HepG2 (cell line): ENCODE results near the gene FRAS1. TPM values are rescaled to one million over a fixed set of nuclear protein-coding genes. Genes with fewer than 3 reads are reported as not detected.

ENCODE experiments used
- ATAC-seq: fragments of 200-7000 bp; cut with Tn5 transposase; 3 replicates; pipeline ENCODE4 v1.9.1; 2020; ENCODE audit warnings: mild to moderate bottlenecking, moderate library complexity
- BruUV-seq: library from RNA; stranded (reverse); fragments of 400-500 nt; replicated peaks from 2 replicates; lab custom pipeline; 2021; lab: Mats Ljungman, UMichigan
- CTCF ChIA-PET: fragments of 300-600 bp; formaldehyde crosslinking; extraction: SDS; loops from one replicate; lab custom pipeline; 2021; ENCODE audit warnings: low total read pairs, inconsistent platforms, low intra/inter-chr PET ratio; lab: Yijun Ruan, JAX
- POLR2A ChIA-PET: fragments of 350-600 bp; sonication (Branson Sonifier 250); formaldehyde crosslinking; loops from one replicate; lab custom pipeline; 2020; ENCODE audit warnings: antibody characterized with exemption, inconsistent platforms; lab: Yijun Ruan, JAX
- DNase-seq: peaks from one replicate; pipeline ENCODE4 v3.0.0-alpha.2; 2015; ENCODE audit warnings: low spot score
- FAIRE-seq: peaks from 3 replicates; lab custom pipeline; 2011; peaks lifted over from hg19 to GRCh38; lab: Jason Lieb, UNC
- H2AFZ ChIP-seq: one replicate; pipeline ENCODE4 v1.6.1; 2011; ENCODE audit warnings: low read length, inconsistent platforms
- H3K27ac ChIP-seq: fragments of 300-600 bp; 3 replicates; pipeline ENCODE4 v1.8.0; 2011; ENCODE audit warnings: mixed run types, mild to moderate bottlenecking, mixed read lengths, low read length, inconsistent platforms; ENCODE audit not compliant: insufficient read depth; ENCODE audit errors: extremely low read length
- H3K27me3 ChIP-seq, 2 experiments: fragments of 200-600 bp in 1 of 2; 2 replicates in 1 of 2; 3 replicates in 1 of 2; pipeline versions ENCODE4 v1.6.0 to v1.8.0; 2011; ENCODE audit warnings: low read length in 2 of 2, mild to moderate bottlenecking in 2 of 2, moderate library complexity in 2 of 2, inconsistent platforms in 1 of 2; ENCODE audit not compliant: insufficient read depth in 2 of 2, control insufficient read depth in 1 of 2
- H3K36me3 ChIP-seq, 2 experiments: fragments of 200-600 bp in 1 of 2; replicated peaks in 1 of 2; 2 replicates in 1 of 2; 3 replicates in 1 of 2; pipeline versions ENCODE4 v1.5.1 to v1.8.0; 2011; ENCODE audit warnings: low read length in 2 of 2, inconsistent platforms in 1 of 2; ENCODE audit not compliant: insufficient read depth in 2 of 2, control insufficient read depth in 1 of 2
- H3K4me1 ChIP-seq: 2 replicates; pipeline ENCODE4 v1.5.1; 2012; ENCODE audit warnings: low read length, inconsistent platforms; ENCODE audit not compliant: insufficient read depth
- H3K4me2 ChIP-seq: 2 replicates; pipeline ENCODE4 v1.6.0; 2011; ENCODE audit warnings: low read depth, low read length, inconsistent platforms
- H3K4me3 ChIP-seq, 3 experiments: fragments of 200-600 bp in 1 of 3; sonication (generic), shearing (Covaris generic) in 1 of 3; replicated peaks in 1 of 3; 2 replicates each; pipeline ENCODE4 v1.5.1; 2011 to 2016; ENCODE audit warnings: low read length in 3 of 3, inconsistent platforms in 2 of 3, low read depth in 2 of 3, mild to moderate bottlenecking in 2 of 3, control low read depth in 1 of 3, mixed read lengths in 1 of 3; ENCODE audit not compliant: insufficient read depth in 1 of 3
- H3K79me2 ChIP-seq: one replicate; pipeline ENCODE4 v1.6.1; 2011; ENCODE audit warnings: low read length, inconsistent platforms; ENCODE audit not compliant: insufficient read depth
- H3K9ac ChIP-seq: 2 replicates; pipeline ENCODE4 v1.6.0; 2011; ENCODE audit warnings: mild to moderate bottlenecking, low read depth, low read length, inconsistent platforms; ENCODE audit not compliant: insufficient read depth
- H3K9me3 ChIP-seq: 2 replicates; pipeline ENCODE4 v1.5.1; 2012; ENCODE audit warnings: mild to moderate bottlenecking, low read length
- H4K20me1 ChIP-seq: 2 replicates; pipeline ENCODE4 v1.6.0; 2011; ENCODE audit warnings: inconsistent platforms, mild to moderate bottlenecking, low read length, moderate library complexity; ENCODE audit not compliant: insufficient read depth
- CAMTA2 ChIP-seq: sonication (generic); formaldehyde crosslinking; IDR thresholded peaks from 2 replicates; pipeline ENCODE4 v1.4.0; 2020; ENCODE audit warnings: mild to moderate bottlenecking, missing genetic modification reagents, borderline replicate concordance
- GATA4 ChIP-seq: sonication (generic); IDR thresholded peaks from 2 replicates; pipeline ENCODE4 v1.6.1; 2016; ENCODE audit warnings: antibody characterized with exemption, low read depth, borderline replicate concordance
- MIER3 ChIP-seq: IDR thresholded peaks from 2 replicates; pipeline ENCODE4 v1.6.1; 2016; ENCODE audit warnings: missing compliant biosample characterization, borderline replicate concordance
- NCOR1 ChIP-seq: fragments of 200-600 bp; sonication (generic); IDR thresholded peaks from 2 replicates; pipeline ENCODE4 v1.7.0; 2017; ENCODE audit warnings: antibody characterized with exemption, low read length, borderline replicate concordance
- PRMT3 ChIP-seq: sonication (generic); formaldehyde crosslinking; IDR thresholded peaks from 2 replicates; pipeline ENCODE4 v1.8.1; 2022; ENCODE audit warnings: low read depth, mild to moderate bottlenecking, moderate library complexity, missing genetic modification reagents, borderline replicate concordance
- RFX5 ChIP-seq: IDR thresholded peaks from 2 replicates; pipeline ENCODE4 v1.6.1; 2011; ENCODE audit warnings: low read depth, low read length, improper control_type of control experiment
- TMF1 ChIP-seq: sonication (generic); formaldehyde crosslinking; IDR thresholded peaks from 2 replicates; pipeline ENCODE4 v1.8.1; 2022; ENCODE audit warnings: low read depth, missing genetic modification reagents
- ZFYVE20 ChIP-seq: sonication (generic); formaldehyde crosslinking; IDR thresholded peaks from 2 replicates; pipeline ENCODE4 v1.8.0; 2023; ENCODE audit warnings: low read depth, mild to moderate bottlenecking, moderate library complexity, missing genetic modification reagents, borderline replicate concordance
- ZNF329 ChIP-seq: sonication (generic); formaldehyde crosslinking; IDR thresholded peaks from 2 replicates; pipeline ENCODE4 v1.9.0; 2021; ENCODE audit warnings: low read depth, mild to moderate bottlenecking, missing genetic modification reagents
- in situ Hi-C: cut with HindIII; loops from 2 replicates; pipeline ENCODE4 v1.10.0; 2017; ENCODE audit warnings: low pct_unique_long_range_greater_than_20kb; ENCODE audit not compliant: extremely low pct_ligation_motif_present
- intact Hi-C: fragments of 100-400 bp; cut with micrococcal nuclease; formaldehyde crosslinking; loops from one replicate; pipeline ENCODE4 v1.10.0; 2022; ENCODE audit not compliant: unreplicated experiment
- polyA plus RNA-seq, 8 experiments: library from polyadenylated mRNA; depleted of rRNA in 3 of 8; stranded (reverse) in 7 of 8; unstranded in 1 of 8; fragments of >200 nt; fragmentation: Illumina TruSeq in 4 of 8; extraction: Trizol in 4 of 8; gene quantifications; 2 replicates each; pipeline versions ENCODE4 v1.2.1 to v1.2.3, GENCODE V29; 2011 to 2016; ENCODE audit warnings: low read depth in 4 of 8, missing spikeins in 1 of 8, mixed read lengths in 1 of 8; ENCODE audit not compliant: insufficient read depth in 1 of 8
- total RNA-seq, 5 experiments: library from RNA; depleted of rRNA; stranded (reverse); fragments of >200 nt; fragmentation: Illumina TruSeq; extraction: Trizol; gene quantifications; 2 replicates each; pipeline ENCODE4 v1.2.3, GENCODE V29; 2016; ENCODE audit warnings: low read depth in 1 of 5
- TF ChIP-seq, protein P1 (sequence below): sonication (generic); formaldehyde crosslinking; IDR thresholded peaks from 2 replicates; pipeline ENCODE4 v1.8.0; 2022; ENCODE audit warnings: missing genetic modification reagents, mild to moderate bottlenecking, inconsistent platforms, borderline replicate concordance
- TF ChIP-seq, protein P2 (sequence below): sonication (generic); formaldehyde crosslinking; conservative IDR thresholded peaks from 2 replicates; pipeline ENCODE4 v1.5.0; 2020; ENCODE audit warnings: missing genetic modification reagents
- TF ChIP-seq, protein P3 (sequence below): sonication (generic); formaldehyde crosslinking; IDR thresholded peaks from 2 replicates; pipeline ENCODE4 v1.9.0; 2021; ENCODE audit warnings: missing genetic modification reagents, borderline replicate concordance

The FRAS1 gene
- total and polyA plus RNA-seq, 2 of the 13 experiments (the other 11 are each of a cell fraction or from before 2014, with no cell fraction given) = 22.5 to 31.6 TPM

DNA sequence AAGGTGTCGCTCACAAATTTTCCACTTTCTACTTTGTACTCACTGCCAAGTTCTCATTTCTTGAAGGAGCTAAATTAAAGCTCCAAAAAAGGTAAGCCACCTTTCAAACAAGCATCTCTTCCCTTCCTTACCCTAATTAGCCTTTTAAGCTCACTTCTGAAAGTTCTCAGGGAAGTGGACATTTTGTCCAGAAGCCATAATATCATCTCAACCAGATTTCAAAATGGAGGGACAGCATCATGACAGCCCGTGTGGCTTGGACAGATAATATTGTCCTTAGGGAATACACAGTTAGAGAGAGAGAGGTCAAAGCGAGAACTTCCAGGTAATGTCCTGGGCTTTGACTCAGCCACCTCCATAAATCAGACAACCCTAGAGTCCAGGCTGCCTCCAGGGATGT lies 400.6 kb downstream of the FRAS1 start (continued):
- TF ChIP-seq, protein P1, sequence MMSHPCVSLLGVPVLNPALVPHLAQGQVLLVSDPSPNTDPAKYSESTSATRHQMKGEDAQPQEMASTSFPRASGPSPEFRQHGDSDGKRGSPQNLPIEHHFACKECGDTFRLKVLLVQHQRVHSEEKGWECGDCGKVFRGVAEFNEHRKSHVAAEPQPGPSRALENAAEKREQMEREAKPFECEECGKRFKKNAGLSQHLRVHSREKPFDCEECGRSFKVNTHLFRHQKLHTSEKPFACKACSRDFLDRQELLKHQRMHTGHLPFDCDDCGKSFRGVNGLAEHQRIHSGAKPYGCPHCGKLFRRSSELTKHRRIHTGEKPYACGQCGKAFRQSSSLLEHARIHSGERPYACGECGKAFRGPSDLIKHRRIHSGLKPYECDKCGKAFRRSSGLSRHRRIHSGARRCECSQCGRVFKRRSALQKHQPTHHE (CRISPR knock-in tag) = no peak
- TF ChIP-seq NCOR1 = no peak
- no peak for TF ChIP-seq ZNF329 (CRISPR knock-in tag)
- TF ChIP-seq TMF1 (CRISPR knock-in tag) = no peak
- no peak for TF ChIP-seq CAMTA2 (CRISPR knock-in tag)
- TF ChIP-seq, protein P2, sequence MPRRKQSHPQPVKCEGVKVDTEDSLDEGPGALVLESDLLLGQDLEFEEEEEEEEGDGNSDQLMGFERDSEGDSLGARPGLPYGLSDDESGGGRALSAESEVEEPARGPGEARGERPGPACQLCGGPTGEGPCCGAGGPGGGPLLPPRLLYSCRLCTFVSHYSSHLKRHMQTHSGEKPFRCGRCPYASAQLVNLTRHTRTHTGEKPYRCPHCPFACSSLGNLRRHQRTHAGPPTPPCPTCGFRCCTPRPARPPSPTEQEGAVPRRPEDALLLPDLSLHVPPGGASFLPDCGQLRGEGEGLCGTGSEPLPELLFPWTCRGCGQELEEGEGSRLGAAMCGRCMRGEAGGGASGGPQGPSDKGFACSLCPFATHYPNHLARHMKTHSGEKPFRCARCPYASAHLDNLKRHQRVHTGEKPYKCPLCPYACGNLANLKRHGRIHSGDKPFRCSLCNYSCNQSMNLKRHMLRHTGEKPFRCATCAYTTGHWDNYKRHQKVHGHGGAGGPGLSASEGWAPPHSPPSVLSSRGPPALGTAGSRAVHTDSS (CRISPR knock-in tag) = no peak
- TF ChIP-seq RFX5 = no peak
- TF ChIP-seq ZFYVE20 (CRISPR knock-in tag) = no peak

DNA sequence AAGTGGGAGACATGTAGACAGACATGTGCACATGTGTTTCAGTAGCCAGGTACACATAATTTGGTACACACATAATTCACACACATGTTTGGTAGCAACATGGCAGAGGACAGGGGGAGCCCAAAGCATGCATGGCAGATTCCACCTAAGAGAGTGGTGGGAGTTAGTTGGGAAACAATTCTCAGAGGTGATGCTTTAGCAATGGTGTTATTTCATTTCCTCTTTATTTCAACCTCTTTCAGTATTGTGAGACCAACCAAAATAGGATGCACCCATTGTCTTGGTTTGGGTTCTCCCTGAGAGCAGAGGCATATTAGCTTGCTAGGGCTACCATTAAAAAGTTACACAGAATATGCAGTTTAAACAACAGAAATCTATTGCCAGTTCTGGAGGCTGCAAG lies 402.2 kb downstream of the FRAS1 start:
- intact Hi-C loops = no loop called here
- Histone ChIP-seq H3K27ac (no peak overlapping the region), H3K79me2 (no peaks in the 10 kb centered on the region), H2AFZ (no peak overlapping the region), H4K20me1 (no peaks in the 10 kb centered on the region; the same call in 1 of the 2 replicates), H3K4me3 (no peak overlapping the region), H3K36me3 (peaks cover 25 to 45% of the 10 kb centered on the region in 2 experiments), H3K9ac (no peak overlapping the region), H3K4me1 (no peaks in the 10 kb centered on the region), H3K9me3 (no peaks in the 10 kb centered on the region)
- DNase-seq = no peak
- CTCF ChIA-PET = no interaction called here
- FAIRE-seq = no peak
- POLR2A ChIA-PET = no interaction called here
- no TSS peak for BruUV-seq
- no peak for ATAC-seq
- no peak for TF ChIP-seq GATA4
- TF ChIP-seq MIER3 (CRISPR knock-in tag) = no peak
- TF ChIP-seq, protein P3, sequence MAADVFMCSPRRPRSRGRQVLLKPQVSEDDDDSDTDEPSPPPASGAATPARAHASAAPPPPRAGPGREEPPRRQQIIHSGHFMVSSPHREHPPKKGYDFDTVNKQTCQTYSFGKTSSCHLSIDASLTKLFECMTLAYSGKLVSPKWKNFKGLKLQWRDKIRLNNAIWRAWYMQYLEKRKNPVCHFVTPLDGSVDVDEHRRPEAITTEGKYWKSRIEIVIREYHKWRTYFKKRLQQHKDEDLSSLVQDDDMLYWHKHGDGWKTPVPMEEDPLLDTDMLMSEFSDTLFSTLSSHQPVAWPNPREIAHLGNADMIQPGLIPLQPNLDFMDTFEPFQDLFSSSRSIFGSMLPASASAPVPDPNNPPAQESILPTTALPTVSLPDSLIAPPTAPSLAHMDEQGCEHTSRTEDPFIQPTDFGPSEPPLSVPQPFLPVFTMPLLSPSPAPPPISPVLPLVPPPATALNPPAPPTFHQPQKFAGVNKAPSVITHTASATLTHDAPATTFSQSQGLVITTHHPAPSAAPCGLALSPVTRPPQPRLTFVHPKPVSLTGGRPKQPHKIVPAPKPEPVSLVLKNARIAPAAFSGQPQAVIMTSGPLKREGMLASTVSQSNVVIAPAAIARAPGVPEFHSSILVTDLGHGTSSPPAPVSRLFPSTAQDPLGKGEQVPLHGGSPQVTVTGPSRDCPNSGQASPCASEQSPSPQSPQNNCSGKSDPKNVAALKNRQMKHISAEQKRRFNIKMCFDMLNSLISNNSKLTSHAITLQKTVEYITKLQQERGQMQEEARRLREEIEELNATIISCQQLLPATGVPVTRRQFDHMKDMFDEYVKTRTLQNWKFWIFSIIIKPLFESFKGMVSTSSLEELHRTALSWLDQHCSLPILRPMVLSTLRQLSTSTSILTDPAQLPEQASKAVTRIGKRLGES (CRISPR knock-in tag) = no peak
- TF ChIP-seq PRMT3 = no peak
- TF ChIP-seq, all 625 proteins: peak for 0
- in situ Hi-C loops = no loop called here
- H3K4me2 ChIP-seq = no peak overlapping the region
- no peaks in the 10 kb centered on the region for H3K27me3 ChIP-seq
